IPS DF 19.7 (cell line): ENCODE measurements around the gene HAUS5.
"Not testable (repeated sequence)": the region's sequence is repeated elsewhere in the genome, so short reads cannot be mapped to it uniquely, and the experiment has no call there.

Experiments used
- DNase-seq: peaks from one replicate; pipeline ENCODE4 v3.0.0-alpha.2; 2013; ENCODE audit warnings: low read depth, low spot score

Gene HAUS5

GRCh38 chr19:35612559-35613321 lies at the start of gene HAUS5:
HAUS5 (plus strand) TSS chr19:35612735; CDS start chr19:35612795, 60 bp downstream.
- peak; percentile 40 for DNase-seq

DNA sequence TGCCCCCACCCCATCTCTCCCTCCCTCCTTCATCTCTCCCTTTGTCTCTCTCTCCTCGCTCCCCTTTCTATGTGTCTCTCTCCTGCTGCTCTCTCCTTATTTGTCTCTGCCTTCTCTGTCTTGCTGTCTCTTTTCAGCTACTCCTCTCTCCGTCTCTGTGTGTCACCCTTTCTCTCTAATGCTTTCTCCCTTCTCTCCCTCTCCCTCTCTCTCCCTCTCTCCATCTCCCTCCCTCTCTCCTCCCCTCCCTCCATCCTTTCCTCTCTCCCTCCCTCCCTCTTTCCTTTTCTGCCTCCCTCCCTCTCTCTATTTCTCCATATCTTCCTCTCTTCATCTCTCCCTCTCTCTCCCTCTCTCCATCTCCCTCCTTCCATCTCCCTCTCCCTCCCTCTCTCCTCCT lies 49.8 kb upstream of the HAUS5 start:
- DNase-seq: no peak

- DNase-seq: no peak
These were observed 49.2 kb upstream of the HAUS5 start, which contains the start of gene ATP4A for GRCh38 chr19:35563207-35563829. ATP4A (minus strand) TSS chr19:35563658; CDS start chr19:35563629, 29 bp downstream.

GRCh38 chr19:35565016-35565856 lies 47.3 kb upstream of the HAUS5 start:
- no peak for DNase-seq

GRCh38 chr19:35566738-35567137 lies 45.8 kb upstream of the HAUS5 start:
- no peak for DNase-seq

GRCh38 chr19:35569281-35569781 lies 43.2 kb upstream of the HAUS5 start:
- no peak for DNase-seq

DNA sequence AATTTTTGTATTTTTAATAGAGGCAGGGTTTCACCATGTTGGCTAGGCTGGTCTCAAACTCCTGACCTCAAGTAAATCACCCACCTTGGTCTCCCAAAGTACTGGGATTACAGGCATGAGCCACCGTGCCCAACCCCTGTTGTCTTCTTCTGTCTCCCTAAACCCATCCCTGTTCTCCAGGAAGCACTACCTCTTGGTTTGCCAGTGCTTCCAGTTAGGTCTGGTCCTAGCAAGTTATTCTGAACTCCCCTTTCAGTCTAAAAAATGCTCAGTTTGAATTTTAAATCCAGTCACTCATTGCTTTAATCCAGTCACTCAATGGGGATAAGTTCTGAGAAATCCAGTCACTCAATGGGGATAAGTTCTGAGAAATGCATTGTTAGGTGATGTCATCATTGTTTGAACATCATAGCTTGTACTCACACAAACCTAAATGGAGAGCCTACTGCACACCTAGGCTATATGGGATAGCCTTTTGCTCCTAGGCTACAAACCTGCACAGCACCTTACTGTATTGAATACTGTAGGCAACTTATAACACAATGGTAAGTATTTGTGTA lies 41.0 kb upstream of the HAUS5 start:
- no peak for DNase-seq

GRCh38 chr19:35577918-35578317 lies 34.6 kb upstream of the HAUS5 start:
- DNase-seq: no peak

DNA sequence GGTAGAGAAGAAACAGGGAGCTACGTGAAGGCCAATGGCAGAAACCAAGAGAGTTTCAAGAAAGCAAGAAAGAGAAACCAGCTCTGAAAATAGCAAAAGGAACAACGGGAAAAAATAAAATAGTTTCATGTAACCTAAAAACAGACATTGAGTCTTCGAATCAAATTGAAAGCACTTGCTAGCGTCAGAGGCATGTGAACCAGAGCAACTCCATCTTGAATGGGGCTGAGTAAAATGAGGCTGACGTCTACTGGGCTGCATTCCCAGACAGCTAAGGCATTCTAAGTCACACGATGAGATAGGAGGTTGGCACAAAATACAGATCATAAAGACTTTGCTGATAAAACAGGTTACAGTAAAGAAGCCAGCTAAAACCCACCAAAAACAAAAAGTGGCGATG lies 33.8 kb upstream of the HAUS5 start:
- no peak for DNase-seq

DNA sequence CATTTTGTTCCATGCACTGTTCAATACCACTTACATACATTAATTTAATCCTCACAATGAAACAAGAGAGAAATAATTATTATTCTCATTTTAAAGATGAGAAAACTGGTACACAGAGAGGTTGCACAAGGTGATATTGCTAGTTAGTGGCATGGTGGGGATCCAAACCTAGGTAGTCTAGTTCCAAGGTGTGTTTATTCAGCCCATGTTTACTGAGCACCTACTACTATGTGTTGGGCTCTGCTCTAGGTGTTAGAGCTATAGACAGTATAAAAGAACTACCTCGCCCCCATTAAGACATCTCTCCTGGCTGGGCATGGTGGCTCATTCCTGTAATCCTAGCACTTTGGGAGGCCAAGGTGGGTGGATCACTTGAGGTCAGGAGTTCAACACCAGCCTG lies 29.8 kb upstream of the HAUS5 start:
- no peak for DNase-seq

DNA sequence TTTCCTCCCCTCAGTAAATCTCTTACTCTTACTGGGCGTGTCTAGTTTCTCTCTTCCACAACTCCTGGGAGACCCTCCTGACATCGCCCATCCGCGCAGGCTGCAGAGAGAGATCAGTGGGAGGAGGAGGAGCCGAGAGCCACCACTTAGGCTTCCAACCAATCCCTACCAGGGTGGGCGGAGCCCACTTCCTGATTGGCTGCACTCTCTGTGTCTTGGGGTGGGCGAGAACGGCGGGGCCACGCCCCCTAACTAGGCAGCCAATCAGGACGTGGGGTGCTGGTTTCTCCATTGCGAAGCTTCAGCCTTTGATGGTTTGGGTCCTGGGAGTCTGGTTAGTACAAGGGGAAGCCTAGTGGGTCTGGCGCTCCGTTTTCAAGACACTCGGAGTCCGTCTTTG lies 26.7 kb upstream of the HAUS5 start, which contains the start of gene PMIS2:
TSS of gene PMIS2 (plus strand) at position 326 of the 400 bp plus-strand sequence. CDS start 87 bp downstream, outside the sequence.
- DNase-seq: peak; percentile 38

DNA sequence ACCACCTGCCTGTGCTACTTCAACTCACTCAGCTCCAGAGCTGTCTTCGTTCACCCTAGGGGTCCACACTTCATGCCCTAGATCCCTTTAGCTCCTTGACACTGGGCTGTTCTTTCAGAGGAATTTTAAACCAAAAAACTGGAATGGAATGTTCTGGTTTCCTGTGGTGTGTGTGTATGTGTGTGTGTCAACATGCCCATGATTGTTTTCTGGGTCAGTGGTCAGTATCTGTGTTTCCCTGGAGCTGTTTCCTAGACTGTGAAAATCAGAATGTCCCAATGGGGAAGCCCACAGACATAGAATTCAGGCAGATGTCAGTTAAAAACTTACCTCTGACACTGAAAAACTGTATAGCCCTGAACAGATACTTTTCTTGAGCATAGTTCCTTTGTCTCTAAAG lies 25.2 kb upstream of the HAUS5 start:
- DNase-seq: no peak

GRCh38 chr19:35590875-35591274 lies 21.7 kb upstream of the HAUS5 start:
- no peak for DNase-seq

- peak; percentile 60 for DNase-seq
These were observed 20.3 kb upstream of the HAUS5 start for GRCh38 chr19:35592226-35592625.

GRCh38 chr19:35595026-35595425 lies 17.5 kb upstream of the HAUS5 start:
- not testable (repeated sequence) for DNase-seq

- DNase-seq: no peak
These were observed 16.6 kb upstream of the HAUS5 start for GRCh38 chr19:35595928-35596327.

DNA sequence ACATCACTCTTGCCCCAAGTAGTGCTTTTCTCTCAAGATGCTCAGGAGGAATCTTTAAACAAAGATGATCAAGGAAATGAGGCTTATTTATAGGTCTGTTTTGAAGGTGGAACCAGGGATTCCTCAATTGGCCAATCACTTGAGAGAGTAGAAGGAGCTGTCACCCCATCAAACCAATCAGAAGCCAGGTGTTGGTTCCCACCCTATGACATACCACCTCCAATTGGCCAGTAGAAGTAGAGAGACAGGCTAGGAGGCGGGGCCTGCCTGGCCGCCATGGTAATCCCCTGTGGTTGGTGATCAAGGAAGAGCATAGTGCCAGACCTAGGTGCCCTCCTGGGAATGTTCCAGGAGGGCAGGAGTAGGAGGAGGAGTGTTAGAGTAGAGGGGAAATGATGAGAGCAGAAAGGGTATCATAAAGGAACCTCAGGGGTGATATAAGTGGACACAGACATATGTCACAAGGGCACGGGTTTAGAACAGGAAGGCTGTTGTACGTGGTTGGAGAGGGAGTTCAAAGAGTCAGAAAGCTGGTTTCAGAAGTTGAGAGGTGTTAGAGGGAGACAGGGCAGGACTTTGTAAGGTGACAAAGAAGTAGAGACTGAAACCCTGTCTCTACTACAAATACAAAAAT lies 16.1 kb upstream of the HAUS5 start:
- DNase-seq: peak; percentile 15

DNA sequence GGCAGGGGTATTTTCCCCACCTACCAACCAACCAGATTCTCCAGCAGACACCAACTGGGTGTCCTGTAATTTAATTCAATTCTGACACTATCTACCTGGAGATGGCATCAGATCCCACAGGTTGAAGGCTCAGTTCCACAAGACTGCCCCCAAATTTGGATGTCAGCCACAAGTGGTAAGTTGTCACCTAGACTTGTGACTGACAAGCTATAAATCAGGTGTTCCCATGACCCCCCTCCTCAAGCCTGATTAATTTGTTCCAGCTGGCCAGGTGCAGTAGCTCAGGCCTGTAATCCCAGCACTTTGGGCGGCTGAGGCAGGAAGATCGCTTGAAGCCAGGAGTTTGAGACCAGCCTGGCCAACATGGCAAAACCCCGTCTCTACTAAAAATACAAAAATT lies 10.6 kb upstream of the HAUS5 start:
- DNase-seq: no peak

DNA sequence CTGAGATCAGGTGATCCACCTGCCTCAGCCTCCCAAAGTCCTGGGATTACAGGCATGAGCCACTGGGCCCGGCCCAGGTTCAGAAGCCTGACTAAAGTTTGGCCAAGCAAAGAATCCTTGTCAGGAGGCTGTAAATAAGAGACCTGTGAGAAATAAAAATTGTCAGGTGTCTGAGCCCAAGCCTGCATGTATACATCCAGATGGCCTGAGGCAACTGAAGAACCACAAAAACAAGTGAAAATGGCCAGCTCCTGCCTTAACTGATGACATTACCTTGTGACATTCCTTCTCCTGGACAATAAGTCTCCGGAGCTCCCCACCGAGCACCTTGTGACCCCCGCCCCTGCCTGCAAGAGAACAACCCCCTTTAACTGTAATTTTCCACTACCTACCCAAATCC lies 8.1 kb upstream of the HAUS5 start:
- DNase-seq: not testable (repeated sequence)

GRCh38 chr19:35607170-35607569 lies 5.4 kb upstream of the HAUS5 start:
- DNase-seq: not testable (repeated sequence)

DNA sequence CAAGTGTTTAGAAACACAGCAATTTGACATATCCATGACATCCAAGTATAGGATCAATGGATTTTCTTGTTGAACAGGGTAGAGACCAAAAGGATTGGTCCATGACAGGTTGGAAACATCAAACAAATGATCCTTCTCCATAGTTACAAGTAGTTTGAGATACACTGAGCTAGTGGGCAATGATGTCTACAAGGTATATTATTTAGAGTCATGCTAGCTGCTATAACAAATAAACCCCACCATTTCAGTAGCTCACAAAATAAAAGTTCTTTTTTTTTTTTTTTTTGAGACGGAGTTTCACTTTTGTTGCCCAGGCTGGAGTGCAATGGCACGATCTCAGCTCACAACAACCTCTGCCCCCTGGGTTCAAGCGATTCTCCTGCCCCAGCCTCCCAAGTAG lies 4.9 kb upstream of the HAUS5 start:
- DNase-seq: no peak
